Endothelial cell of umbilical vein (primary cell): Measurements from ENCODE around the gene AIMP1. TPM values are rescaled to one million over a fixed set of nuclear protein-coding genes. Genes with fewer than 3 reads are reported as not detected.
"Not testable (repeated sequence)": the region's sequence is repeated elsewhere in the genome, so short reads cannot be mapped to it uniquely, and the experiment has no call there.

Source experiments
- BruUV-seq: library from RNA; stranded (reverse); fragments of 400-500 nt; replicated peaks from 2 replicates; lab custom pipeline; 2021; lab: Mats Ljungman, UMichigan
- CTCF ChIA-PET: fragments of 300-600, 350-600 bp; sonication (Branson Sonifier 250); formaldehyde crosslinking; loops from one replicate; lab custom pipeline; 2021; ENCODE audit warnings: antibody characterized with exemption, inconsistent platforms; lab: Charles Lee
- POLR2A ChIA-PET: fragments of 300-600, 350-600 bp; sonication (Branson Sonifier 250); formaldehyde crosslinking; loops from one replicate; lab custom pipeline; 2021; ENCODE audit warnings: antibody characterized with exemption, inconsistent platforms; lab: Charles Lee
- DNase-seq: peaks from one replicate; pipeline ENCODE4 v3.0.0-alpha.2; 2011; ENCODE audit warnings: low read depth, low spot score
- FAIRE-seq: peaks from 2 replicates; lab custom pipeline; 2011; peaks lifted over from hg19 to GRCh38; lab: Jason Lieb, UNC
- H2AFZ ChIP-seq: 2 replicates; pipeline ENCODE4 v1.6.0; 2012; ENCODE audit warnings: low read depth, low read length, control low read depth, inconsistent platforms
- H3K27ac ChIP-seq: 2 replicates; pipeline ENCODE4 v1.5.1; 2011; ENCODE audit warnings: low read depth, mild to moderate bottlenecking, control low read depth, low read length, moderate library complexity; ENCODE audit not compliant: insufficient read depth
- H3K27me3 ChIP-seq, 2 experiments: 2 replicates each; pipeline versions ENCODE4 v1.6.0 to v1.6.1; 2011; ENCODE audit warnings: low read length in 2 of 2, mixed read lengths in 1 of 2; ENCODE audit not compliant: control insufficient read depth in 2 of 2, insufficient read depth in 2 of 2
- H3K36me3 ChIP-seq, 2 experiments: 2 replicates in 1 of 2; 3 replicates in 1 of 2; pipeline ENCODE4 v1.5.1; 2011; ENCODE audit warnings: low read length in 2 of 2, mild to moderate bottlenecking in 1 of 2, moderate library complexity in 1 of 2; ENCODE audit not compliant: control insufficient read depth in 2 of 2, insufficient read depth in 2 of 2; ENCODE audit errors: extremely low read depth in 1 of 2
- H3K4me1 ChIP-seq: 3 replicates; pipeline ENCODE4 v1.5.1; 2011; ENCODE audit warnings: mild to moderate bottlenecking, low read length; ENCODE audit not compliant: control insufficient read depth, insufficient read depth; ENCODE audit errors: extremely low read depth
- H3K4me2 ChIP-seq: 2 replicates; pipeline ENCODE4 v1.6.1; 2011; ENCODE audit warnings: low read length, control low read depth, mixed read lengths; ENCODE audit not compliant: insufficient read depth
- H3K4me3 ChIP-seq, 3 experiments: fragments of 200-600 bp in 1 of 3; sonication (generic), shearing (Covaris generic) in 1 of 3; replicated peaks in 1 of 3; 2 replicates each; pipeline ENCODE4 v1.5.1; 2011 to 2016; ENCODE audit warnings: control low read depth in 3 of 3, low read length in 3 of 3, mild to moderate bottlenecking in 2 of 3, inconsistent platforms in 1 of 3, low read depth in 1 of 3, moderate library complexity in 1 of 3; ENCODE audit not compliant: insufficient read depth in 1 of 3
- H3K79me2 ChIP-seq: 2 replicates; pipeline ENCODE4 v1.6.0; 2012; ENCODE audit warnings: low read length, inconsistent platforms; ENCODE audit not compliant: control insufficient read depth, insufficient read depth
- H3K9ac ChIP-seq: replicated peaks from 2 replicates; pipeline ENCODE3; 2011; ENCODE audit warnings: low read length, control low read depth; ENCODE audit not compliant: insufficient read depth; ENCODE audit errors: extremely low read depth
- H3K9me1 ChIP-seq: replicated peaks from 3 replicates; pipeline ENCODE4 v1.6.0; 2011; ENCODE audit warnings: mild to moderate bottlenecking, low read length; ENCODE audit not compliant: control insufficient read depth, insufficient read depth; ENCODE audit errors: extremely low read depth
- H3K9me3 ChIP-seq: replicated peaks from 2 replicates; pipeline ENCODE4 v1.5.1; 2012; ENCODE audit warnings: low read length, inconsistent platforms; ENCODE audit not compliant: control insufficient read depth, insufficient read depth
- H4K20me1 ChIP-seq: replicated peaks from 2 replicates; pipeline ENCODE3; 2011; ENCODE audit warnings: mild to moderate bottlenecking, low read length; ENCODE audit not compliant: control insufficient read depth, insufficient read depth; ENCODE audit errors: extremely low read depth
- EZH2 ChIP-seq: IDR thresholded peaks from 2 replicates; pipeline ENCODE4 v1.6.1; 2012; ENCODE audit warnings: borderline replicate concordance, low read depth, mild to moderate bottlenecking, moderate library complexity, low read length, inconsistent platforms; ENCODE audit not compliant: severe bottlenecking
- FOS ChIP-seq: IDR thresholded peaks from 2 replicates; pipeline ENCODE4 v1.6.1; 2011; ENCODE audit warnings: mild to moderate bottlenecking, low read length, moderate library complexity, borderline replicate concordance; ENCODE audit not compliant: insufficient read depth
- GATA2 ChIP-seq: IDR thresholded peaks from 2 replicates; pipeline ENCODE4 v1.7.0; 2011; ENCODE audit warnings: low read depth, mild to moderate bottlenecking, moderate library complexity, mixed read lengths, low read length; ENCODE audit not compliant: insufficient read length, insufficient read depth
- JUN ChIP-seq: IDR thresholded peaks from 2 replicates; pipeline ENCODE4 v1.6.1; 2011; ENCODE audit warnings: borderline replicate concordance, low read depth; ENCODE audit not compliant: insufficient read length, insufficient read depth
- MYC ChIP-seq: IDR thresholded peaks from one replicate; pipeline ENCODE4 v1.6.1; 2011; ENCODE audit warnings: mild to moderate bottlenecking, low read depth, low read length
- POLR2A ChIP-seq: IDR thresholded peaks from 2 replicates; pipeline ENCODE4 v1.6.1; 2012; ENCODE audit warnings: low read depth, mild to moderate bottlenecking, control low read depth, low read length
- POLR2AphosphoS5 ChIP-seq: IDR thresholded peaks from 2 replicates; pipeline ENCODE4 v1.6.1; 2012; ENCODE audit warnings: low read depth, mild to moderate bottlenecking, control low read depth, low read length, moderate library complexity; ENCODE audit not compliant: insufficient read depth
- dilution Hi-C: fragments of 300-500 bp; cut with MboI; formaldehyde crosslinking; loops from one replicate; pipeline ENCODE4 v1.15.0; 2019; ENCODE audit warnings: low sequenced_read_pairs; ENCODE audit not compliant: extremely low pct_ligation_motif_present
- intact Hi-C: fragments of 100-400 bp; cut with micrococcal nuclease; formaldehyde crosslinking; loops from one replicate; pipeline ENCODE4 v1.10.0; 2022
- polyA plus RNA-seq, 4 experiments: library from polyadenylated mRNA; depleted of rRNA in 3 of 4; stranded (reverse) in 3 of 4; unstranded in 1 of 4; fragments of >200 nt; gene quantifications; 2 replicates each; pipeline versions ENCODE4 v1.2.1 to v1.2.3, GENCODE V29; 2011 to 2012; ENCODE audit warnings: missing spikeins in 1 of 4
- total RNA-seq: library from RNA; stranded (reverse); gene quantifications from 2 replicates; pipeline ENCODE4 v1.2.3, GENCODE V29; 2021
- TF ChIP-seq, protein P1 (sequence below): IDR thresholded peaks from 2 replicates; pipeline ENCODE4 v1.6.1; 2011; ENCODE audit not compliant: insufficient read depth, insufficient read length
- TF ChIP-seq, protein P2 (sequence below), 2 donors: IDR thresholded peaks; 1 replicate in 1 of 2; 2 replicates in 1 of 2; pipeline ENCODE4 v1.5.1; 2011; ENCODE audit warnings: low read length in 2 of 2, mild to moderate bottlenecking in 2 of 2, moderate library complexity in 2 of 2, control low read depth in 1 of 2, inconsistent platforms in 1 of 2, low read depth in 1 of 2; ENCODE audit not compliant: insufficient read depth in 1 of 2; ENCODE audit errors: extremely low read depth in 1 of 2

AIMP1 gene
- total and polyA plus RNA-seq, 2 donors (not counting 3 experiments of a cell fraction or from before 2014, with no cell fraction given) = 6.4 to 42.4 TPM

DNA sequence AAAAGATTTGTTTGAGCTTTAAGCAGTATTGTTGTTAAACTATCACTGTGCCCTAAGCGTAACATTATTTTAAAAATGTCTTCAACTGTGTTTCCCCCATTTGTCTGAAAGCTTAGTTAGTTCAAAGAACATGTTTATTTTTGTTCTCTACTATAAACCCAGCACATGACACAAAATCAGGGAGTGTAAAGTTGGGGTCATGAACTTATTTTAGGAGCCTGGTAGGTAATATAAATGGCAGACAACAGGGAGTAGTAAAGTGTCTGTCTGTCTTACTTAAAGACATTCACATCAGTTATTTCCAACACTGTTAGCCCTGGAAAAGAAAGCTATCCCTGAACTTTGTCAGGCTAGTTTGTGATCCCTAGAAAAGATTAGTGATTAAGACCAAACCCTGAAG lies 3.9 kb downstream of the AIMP1 start:
- Histone ChIP-seq H3K27me3 (no peaks in the 10 kb centered on the region), H3K79me2 (peaks cover 60% of the 10 kb centered on the region), H3K27ac (no peak overlapping the region), H3K9me3 (no peaks in the 10 kb centered on the region), H3K4me2 (no peak overlapping the region), H3K4me1 (peaks cover 14% of the 10 kb centered on the region), H3K36me3 (no peaks in the 10 kb centered on the region), H3K4me3 (no peak overlapping the region), H2AFZ (no peak overlapping the region), H4K20me1 (peaks cover 3% of the 10 kb centered on the region), H3K9me1 (no peaks in the 10 kb centered on the region), H3K9ac (no peak overlapping the region)
- ChIA-PET POLR2A (no interaction called here), CTCF (interaction anchor here (1.0 to 3.1 kb wide), 2 partner anchors 9 to 54 kb away, joined by 5 to 18 read pairs; no protein-coding TSS in a partner anchor)
- TF ChIP-seq POLR2A (no peak), FOS (no peak), EZH2 (no peak), POLR2AphosphoS5 (no peak), MYC (no peak), GATA2 (no peak), JUN (no peak)
- TF ChIP-seq, protein P1, sequence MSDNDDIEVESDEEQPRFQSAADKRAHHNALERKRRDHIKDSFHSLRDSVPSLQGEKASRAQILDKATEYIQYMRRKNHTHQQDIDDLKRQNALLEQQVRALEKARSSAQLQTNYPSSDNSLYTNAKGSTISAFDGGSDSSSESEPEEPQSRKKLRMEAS = no peak
- TF ChIP-seq, protein P2, sequence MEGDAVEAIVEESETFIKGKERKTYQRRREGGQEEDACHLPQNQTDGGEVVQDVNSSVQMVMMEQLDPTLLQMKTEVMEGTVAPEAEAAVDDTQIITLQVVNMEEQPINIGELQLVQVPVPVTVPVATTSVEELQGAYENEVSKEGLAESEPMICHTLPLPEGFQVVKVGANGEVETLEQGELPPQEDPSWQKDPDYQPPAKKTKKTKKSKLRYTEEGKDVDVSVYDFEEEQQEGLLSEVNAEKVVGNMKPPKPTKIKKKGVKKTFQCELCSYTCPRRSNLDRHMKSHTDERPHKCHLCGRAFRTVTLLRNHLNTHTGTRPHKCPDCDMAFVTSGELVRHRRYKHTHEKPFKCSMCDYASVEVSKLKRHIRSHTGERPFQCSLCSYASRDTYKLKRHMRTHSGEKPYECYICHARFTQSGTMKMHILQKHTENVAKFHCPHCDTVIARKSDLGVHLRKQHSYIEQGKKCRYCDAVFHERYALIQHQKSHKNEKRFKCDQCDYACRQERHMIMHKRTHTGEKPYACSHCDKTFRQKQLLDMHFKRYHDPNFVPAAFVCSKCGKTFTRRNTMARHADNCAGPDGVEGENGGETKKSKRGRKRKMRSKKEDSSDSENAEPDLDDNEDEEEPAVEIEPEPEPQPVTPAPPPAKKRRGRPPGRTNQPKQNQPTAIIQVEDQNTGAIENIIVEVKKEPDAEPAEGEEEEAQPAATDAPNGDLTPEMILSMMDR (IDR thresholded peaks at IDR 0.05; ENCODE audit: extremely low read depth in 1 of 2, insufficient read depth in 1 of 2, low read depth in 1 of 2, low read length in 2 of 2) = no peak
- FAIRE-seq (no peak), DNase-seq (no peak)
- intact Hi-C loops (no loop called here), dilution Hi-C loops (no loop called here)
- BruUV-seq = no TSS peak

DNA sequence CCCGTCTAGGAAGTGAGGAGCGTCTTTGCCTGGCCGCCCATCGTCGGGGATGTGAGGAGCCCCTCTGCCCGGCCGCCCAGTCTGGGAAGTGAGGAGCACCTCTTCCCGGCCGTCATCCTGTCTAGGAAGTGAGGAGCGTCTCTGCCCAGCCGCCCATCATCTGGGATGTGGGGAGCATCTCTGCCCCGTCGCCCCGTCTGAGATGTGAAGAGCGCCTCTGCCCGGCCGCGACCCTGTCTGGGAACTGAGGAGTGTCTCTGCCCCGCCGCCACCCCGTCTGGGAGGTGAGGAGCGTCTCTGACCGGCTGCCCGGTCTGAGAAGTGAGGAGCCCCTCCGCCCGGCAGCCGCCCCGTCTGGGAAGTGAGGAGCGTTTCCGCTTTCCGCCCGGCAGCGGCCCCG lies 4.8 kb downstream of the AIMP1 start:
- FAIRE-seq, intact Hi-C loops: not testable (repeated sequence)
- H3K79me2 ChIP-seq = peaks cover 54% of the 10 kb centered on the region

DNA sequence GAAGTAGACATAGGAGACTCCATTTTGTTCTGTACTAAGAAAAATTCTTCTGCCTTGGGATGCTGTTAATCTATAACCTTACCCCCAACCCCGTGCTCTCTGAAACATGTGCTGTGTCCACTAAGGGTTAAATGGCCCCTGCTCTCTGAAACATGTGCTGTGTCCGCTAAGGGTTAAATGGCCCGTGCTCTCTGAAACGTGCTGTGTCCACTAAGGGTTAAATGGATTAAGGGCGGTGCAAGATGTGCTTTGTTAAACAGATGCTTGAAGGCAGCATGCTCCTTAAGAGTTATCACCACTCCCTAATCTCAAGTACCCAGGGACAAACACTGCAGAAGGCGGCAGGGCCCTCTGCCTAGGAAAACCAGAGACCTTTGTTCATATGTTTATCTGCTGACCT lies 5.5 kb downstream of the AIMP1 start:
- dilution Hi-C loops, CTCF ChIA-PET, H3K9me3 ChIP-seq, H3K27me3 ChIP-seq, H3K4me3 ChIP-seq, H2AFZ ChIP-seq, intact Hi-C loops, DNase-seq, H3K36me3 ChIP-seq, H3K4me2 ChIP-seq, POLR2A ChIA-PET, H3K9me1 ChIP-seq, H4K20me1 ChIP-seq, BruUV-seq, H3K9ac ChIP-seq, H3K27ac ChIP-seq, FAIRE-seq: not testable (repeated sequence)
- Histone ChIP-seq H3K79me2 (peaks cover 50% of the 10 kb centered on the region), H3K4me1 (peaks cover 12% of the 10 kb centered on the region)

More for the DNA sequence above, 4.8 kb downstream of the AIMP1 start:
- DNase-seq, H3K4me2 ChIP-seq, dilution Hi-C loops, H2AFZ ChIP-seq, CTCF ChIA-PET, POLR2A ChIA-PET, H3K27me3 ChIP-seq, H3K36me3 ChIP-seq, H3K9me3 ChIP-seq, H3K9ac ChIP-seq, H4K20me1 ChIP-seq, H3K27ac ChIP-seq, H3K4me3 ChIP-seq, BruUV-seq, H3K9me1 ChIP-seq: not testable (repeated sequence)
- peaks cover 12% of the 10 kb centered on the region for H3K4me1 ChIP-seq
